HG03378 (cell line): ENCODE data around the gene CEP55.
"Not testable (repeated sequence)": the region's sequence is repeated elsewhere in the genome, so short reads cannot be mapped to it uniquely, and the experiment has no call there.

Source experiments
- ATAC-seq: cut with Tn5 transposase; IDR thresholded peaks from one replicate; pipeline ENCODE4 v1.9.1; 2021; ENCODE audit warnings: mild to moderate bottlenecking, moderate library complexity; ENCODE audit not compliant: unreplicated experiment

CEP55 gene

GRCh38 chr10:93505075-93505474 lies 8.7 kb downstream of the CEP55 start:
- no peak for ATAC-seq

- no peak for ATAC-seq
These were observed 13.4 kb downstream of the CEP55 start for GRCh38 chr10:93509816-93510215.

- ATAC-seq: no peak
These were observed 16.2 kb downstream of the CEP55 start for GRCh38 chr10:93512565-93512964.

- ATAC-seq: no peak
These were observed 16.7 kb downstream of the CEP55 start for GRCh38 chr10:93513091-93513490.

GRCh38 chr10:93514521-93514920 lies 18.1 kb downstream of the CEP55 start:
- ATAC-seq: no peak

- ATAC-seq: no peak
These were observed 18.9 kb downstream of the CEP55 start for GRCh38 chr10:93515071-93516005.

- no peak for ATAC-seq
These were observed 19.6 kb downstream of the CEP55 start for GRCh38 chr10:93516006-93516380.

- ATAC-seq: no peak
These were observed 22.1 kb downstream of the CEP55 start for GRCh38 chr10:93518531-93518930.

- no peak for ATAC-seq
These were observed 38.9 kb downstream of the CEP55 start for GRCh38 chr10:93535293-93535692.

- ATAC-seq: not testable (repeated sequence)
These were observed 44.5 kb downstream of the CEP55 start for GRCh38 chr10:93540871-93541270.

- no peak for ATAC-seq
These were observed 45.3 kb downstream of the CEP55 start for GRCh38 chr10:93541402-93542357.

- ATAC-seq: no peak
These were observed 46.0 kb downstream of the CEP55 start for GRCh38 chr10:93542358-93542791.

GRCh38 chr10:93546995-93547394 lies 50.6 kb downstream of the CEP55 start:
- ATAC-seq: not testable (repeated sequence)

GRCh38 chr10:93547522-93547921 lies 51.1 kb downstream of the CEP55 start:
- no peak for ATAC-seq

GRCh38 chr10:93548376-93549071 lies 52.1 kb downstream of the CEP55 start:
- ATAC-seq: no peak

- no peak for ATAC-seq
These were observed 54.2 kb downstream of the CEP55 start for GRCh38 chr10:93550606-93551005.

GRCh38 chr10:93552780-93553179 lies 56.4 kb downstream of the CEP55 start:
- ATAC-seq: no peak

GRCh38 chr10:93553482-93554315 lies 57.3 kb downstream of the CEP55 start:
- ATAC-seq: no peak

GRCh38 chr10:93554316-93554663 lies 57.9 kb downstream of the CEP55 start:
- no peak for ATAC-seq

- ATAC-seq: no peak
These were observed 58.5 kb downstream of the CEP55 start for GRCh38 chr10:93554760-93555432.
